ENCODE measurements around the gene TAOK3. TPM values are rescaled to one million over a fixed set of nuclear protein-coding genes. Genes with fewer than 3 reads are reported as not detected.

Gene TAOK3
- total and polyA plus RNA-seq, 2 of the 8 experiments (the other 6 are each of a cell fraction or from before 2014, with no cell fraction given), result 5.2 to 9.3 TPM

DNA sequence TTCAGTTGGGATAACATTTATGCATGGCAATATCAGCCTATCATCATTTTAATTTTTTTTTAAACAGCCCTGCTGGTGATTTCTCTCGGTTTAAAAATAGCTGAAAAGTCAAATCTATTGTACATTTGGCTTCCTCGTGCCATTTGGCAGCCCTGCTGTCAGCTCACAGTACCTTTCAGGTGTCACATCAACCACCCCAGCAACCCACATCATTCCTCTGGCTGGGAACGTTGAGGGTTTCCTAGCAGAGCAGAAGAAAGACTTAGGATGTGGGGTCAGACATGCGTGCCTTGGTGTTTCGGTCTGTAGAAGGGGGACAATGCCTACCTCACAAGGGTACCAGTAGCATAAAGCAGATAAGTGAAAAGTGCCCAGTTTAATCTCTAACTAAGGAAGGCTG is 221.0 kb downstream of the TAOK3 start:
- no peaks in the 10 kb centered on the region for H3K23me2 ChIP-seq (ENCODE audit: low read depth, low read length)
- no peak overlapping the region for H3K4ac ChIP-seq (replicated peaks; ENCODE audit: insufficient read length, low read depth, low read length)
- H3K36me3 ChIP-seq (ENCODE audit: control insufficient read depth in 2 of 4, insufficient read depth in 4 of 4, low read length in 3 of 4), result peaks cover 0 to 17% (median under 1%) of the 10 kb centered on the region in 4 experiments; a peak in 2 of 8 replicates
- no peak overlapping the region for H3K56ac ChIP-seq (replicated peaks; ENCODE audit: insufficient read length, low read depth, low read length)
- no peak overlapping the region for H2BK5ac ChIP-seq (ENCODE audit: low read depth, low read length)
- no peaks in the 10 kb centered on the region for H3K4me1 ChIP-seq (replicated peaks in 1 of 4; ENCODE audit: control insufficient read depth in 3 of 4, insufficient read depth in 4 of 4, low read length in 3 of 4)
- no peak overlapping the region for H2BK15ac ChIP-seq (ENCODE audit: low read length)
- no peaks in the 10 kb centered on the region for H4K20me1 ChIP-seq (replicated peaks in 1 of 2; ENCODE audit: control insufficient read depth in 1 of 2, insufficient read depth in 2 of 2, low read length in 2 of 2)
- H2BK20ac ChIP-seq (ENCODE audit: low read length), result no peak overlapping the region
- DNase-seq (ENCODE audit: low read depth in 1 of 2, low spot score in 2 of 2), result no peak
- H3K79me2 ChIP-seq (ENCODE audit: control insufficient read depth in 1 of 2, insufficient read depth in 2 of 2, low read length in 2 of 2), result no peaks in the 10 kb centered on the region
- H4K5ac ChIP-seq (ENCODE audit: insufficient read length, low read depth, low read length), result no peak overlapping the region
- no peaks in the 10 kb centered on the region for H3K9me3 ChIP-seq (ENCODE audit: insufficient read depth in 2 of 2, low read depth in 1 of 2, low read length in 1 of 2)
- H4K8ac ChIP-seq (ENCODE audit: extremely low read depth, insufficient read depth, low read length), result no peak overlapping the region
- no peak overlapping the region for H3K18ac ChIP-seq (ENCODE audit: extremely low read depth, low read length)
- ChIA-PET POLR2A (ENCODE audit: partially characterized antibody) (interaction anchor here (0.9 to 9.3 kb wide), 5 partner anchors 9 to 32 kb away, joined by 3 to 83 read pairs (median 4); no protein-coding TSS in a partner anchor), CTCF (ENCODE audit: partially characterized antibody) (interaction anchor here (1.1 to 5.2 kb wide), 4 partner anchors 12 to 87 kb away, joined by 4 to 37 read pairs (median 9); no protein-coding TSS in a partner anchor)
- H3K23ac ChIP-seq (ENCODE audit: insufficient read length), result no peak overlapping the region
- no peak overlapping the region for H3K14ac ChIP-seq (ENCODE audit: insufficient read length)
- H2AFZ ChIP-seq (ENCODE audit: low read length), result no peak overlapping the region
- no peak for FAIRE-seq
- no peak overlapping the region for H3K27ac ChIP-seq (ENCODE audit: low read depth, low read length)
- H3K4me3 ChIP-seq (ENCODE audit: extremely low read depth in 1 of 4, insufficient read depth in 2 of 4, low read depth in 3 of 4, low read length in 4 of 4), result no peak overlapping the region
- no peak overlapping the region for H2BK12ac ChIP-seq (ENCODE audit: low read depth, low read length)
- H4K91ac ChIP-seq (replicated peaks; ENCODE audit: insufficient read length, low read length), result no peak overlapping the region
- no peaks in the 10 kb centered on the region for H3K27me3 ChIP-seq (replicated peaks in 1 of 4; ENCODE audit: control insufficient read depth in 3 of 4, extremely low read depth in 1 of 4, insufficient read depth in 3 of 4, low read length in 3 of 4)
- no peak overlapping the region for H3K4me2 ChIP-seq (ENCODE audit: insufficient read depth in 1 of 2, low read depth in 2 of 2, low read length in 2 of 2)
- H2BK120ac ChIP-seq (replicated peaks; ENCODE audit: low read depth, low read length), result no peak overlapping the region
- H3K79me1 ChIP-seq (ENCODE audit: low read depth, low read length), result no peaks in the 10 kb centered on the region
- WGBS, 2 experiments (ENCODE audit: extremely low coverage in 1 of 2, insufficient coverage in 1 of 2, insufficient read length in 1 of 2, insufficient replicate concordance in 2 of 2, low coverage in 1 of 2, low lambda C conversion rate in 2 of 2, missing lambda C conversion rate in 1 of 2), result 95% methylated on average over 5 of the region's 5 CpGs; no CpG with 5 or more reads in 1 of the 2 experiments
- H2AK5ac ChIP-seq (ENCODE audit: low read depth, low read length), result no peak overlapping the region
- H3K9ac ChIP-seq (replicated peaks in 1 of 4; ENCODE audit: extremely low read depth in 1 of 4, low read depth in 3 of 4, low read length in 3 of 4), result no peak overlapping the region
- TF ChIP-seq GTF2F1 (IDR thresholded peaks at IDR 0.05; ENCODE audit: borderline replicate concordance, low read depth, low read length), result no peak
- TF ChIP-seq JUN (IDR thresholded peaks at IDR 0.05; ENCODE audit: low read depth, low read length), result no peak
- no peak for TF ChIP-seq HDAC6 (IDR thresholded peaks at IDR 0.05; ENCODE audit: low read depth, low read length)
- no peak for TF ChIP-seq RNF2 (IDR thresholded peaks at IDR 0.05; ENCODE audit: borderline replicate concordance, low read depth, low read length, missing control alignments, poor library complexity, severe bottlenecking)
- TF ChIP-seq SP2 (IDR thresholded peaks at IDR 0.05; ENCODE audit: low read length), result no peak
- no peak for TF ChIP-seq SIN3A (conservative IDR thresholded peaks at IDR 0.05 in 1 of 2, IDR thresholded peaks at IDR 0.05 in 1 of 2; ENCODE audit: low read depth in 1 of 2, low read length in 2 of 2)
- TF ChIP-seq, protein P1, sequence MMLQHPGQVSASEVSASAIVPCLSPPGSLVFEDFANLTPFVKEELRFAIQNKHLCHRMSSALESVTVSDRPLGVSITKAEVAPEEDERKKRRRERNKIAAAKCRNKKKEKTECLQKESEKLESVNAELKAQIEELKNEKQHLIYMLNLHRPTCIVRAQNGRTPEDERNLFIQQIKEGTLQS (IDR thresholded peaks at IDR 0.05; ENCODE audit: insufficient read depth, low read depth, low read length), result no peak
- TF ChIP-seq HDAC2 (IDR thresholded peaks at IDR 0.05; ENCODE audit: borderline replicate concordance in 1 of 2, low read depth in 2 of 2, low read length in 2 of 2), result no peak
- TF ChIP-seq, protein P2, sequence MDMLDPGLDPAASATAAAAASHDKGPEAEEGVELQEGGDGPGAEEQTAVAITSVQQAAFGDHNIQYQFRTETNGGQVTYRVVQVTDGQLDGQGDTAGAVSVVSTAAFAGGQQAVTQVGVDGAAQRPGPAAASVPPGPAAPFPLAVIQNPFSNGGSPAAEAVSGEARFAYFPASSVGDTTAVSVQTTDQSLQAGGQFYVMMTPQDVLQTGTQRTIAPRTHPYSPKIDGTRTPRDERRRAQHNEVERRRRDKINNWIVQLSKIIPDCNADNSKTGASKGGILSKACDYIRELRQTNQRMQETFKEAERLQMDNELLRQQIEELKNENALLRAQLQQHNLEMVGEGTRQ (IDR thresholded peaks at IDR 0.05; ENCODE audit: low read length), result no peak
- no peak for TF ChIP-seq MAFK (IDR thresholded peaks at IDR 0.05; ENCODE audit: low read depth, low read length)
